ENCODE data around the gene IGLON5. TPM values are rescaled to one million over a fixed set of nuclear protein-coding genes. Genes with fewer than 3 reads are reported as not detected.

Gene IGLON5
- total RNA-seq, 4 donors from 2014 or later, result not detected

GRCh38 chr19:51305479-51305878 is 6.0 kb upstream of the IGLON5 start:
- Histone ChIP-seq H3K36me3 (no peaks in the 10 kb centered on the region), H3K9me3 (peaks cover 0 to 68% (median 0%) of the 10 kb centered on the region in 3 donors), H3K27me3 (peaks cover 79% of the 10 kb centered on the region), H3K27ac (no peak overlapping the region), H3K4me1 (no peaks in the 10 kb centered on the region), H3K4me3 (no peak overlapping the region)
- WGBS, 2 donors (ENCODE audit: low coverage in 1 of 2), result 53 to 60% methylated on average over 2 to 3 of the region's 3 CpGs
- TF ChIP-seq POLR2AphosphoS5 (IDR thresholded peaks at IDR 0.05) (no peak), CTCF (IDR thresholded peaks at IDR 0.05) (no peak), EP300 (IDR thresholded peaks at IDR 0.05) (no peak), POLR2A (IDR thresholded peaks at IDR 0.05) (no peak)
- ATAC-seq, result no peak

- Histone ChIP-seq H3K27me3 (peaks cover 95% of the 10 kb centered on the region), H3K4me1 (no peaks in the 10 kb centered on the region), H3K36me3 (no peaks in the 10 kb centered on the region), H3K9me3 (no peaks in the 10 kb centered on the region), H3K27ac (no peak overlapping the region), H3K4me3 (no peak overlapping the region)
- no peak for ATAC-seq
- TF ChIP-seq POLR2AphosphoS5 (IDR thresholded peaks at IDR 0.05) (no peak), EP300 (IDR thresholded peaks at IDR 0.05) (no peak), CTCF (IDR thresholded peaks at IDR 0.05) (no peak), POLR2A (IDR thresholded peaks at IDR 0.05) (no peak)
- 40 to 55% methylated on average over 1 to 2 of the region's 8 CpGs for WGBS, 2 donors (ENCODE audit: low coverage in 1 of 2)
These were observed 5.2 kb downstream of the IGLON5 start for GRCh38 chr19:51316688-51317087.

GRCh38 chr19:51317376-51317775 is 5.9 kb downstream of the IGLON5 start:
- Histone ChIP-seq H3K4me3 (no peak overlapping the region), H3K4me1 (no peaks in the 10 kb centered on the region), H3K9me3 (no peaks in the 10 kb centered on the region), H3K27ac (no peak overlapping the region), H3K36me3 (no peaks in the 10 kb centered on the region), H3K27me3 (peaks cover 95% of the 10 kb centered on the region)
- TF ChIP-seq EP300 (IDR thresholded peaks at IDR 0.05), result no peak
- TF ChIP-seq POLR2A (IDR thresholded peaks at IDR 0.05), result no peak
- TF ChIP-seq POLR2AphosphoS5 (IDR thresholded peaks at IDR 0.05), result no peak
- TF ChIP-seq CTCF (IDR thresholded peaks at IDR 0.05), result no peak
- ATAC-seq, result no peak
- 88% methylated on average over 3 of the region's 3 CpGs; no CpG with 5 or more reads in 1 of the 2 donors for WGBS, 2 donors (ENCODE audit: low coverage in 1 of 2)

GRCh38 chr19:51317968-51318367 is 6.5 kb downstream of the IGLON5 start:
- Histone ChIP-seq H3K9me3 (no peaks in the 10 kb centered on the region), H3K36me3 (no peaks in the 10 kb centered on the region), H3K27me3 (peaks cover 95% of the 10 kb centered on the region), H3K27ac (no peak overlapping the region), H3K4me3 (no peak overlapping the region), H3K4me1 (no peaks in the 10 kb centered on the region)
- WGBS, 2 donors (ENCODE audit: low coverage in 1 of 2), result 63% methylated on average over 1 of the region's 1 CpG; no CpG with 5 or more reads in 1 of the 2 donors
- no peak for ATAC-seq
- TF ChIP-seq EP300 (IDR thresholded peaks at IDR 0.05) (no peak), POLR2AphosphoS5 (IDR thresholded peaks at IDR 0.05) (no peak), POLR2A (IDR thresholded peaks at IDR 0.05) (no peak), CTCF (IDR thresholded peaks at IDR 0.05) (no peak)

GRCh38 chr19:51318687-51319648 is 7.5 kb downstream of the IGLON5 start:
- no peaks in the 10 kb centered on the region for H3K4me1 ChIP-seq
- no peaks in the 10 kb centered on the region for H3K36me3 ChIP-seq
- no peak for TF ChIP-seq EP300 (IDR thresholded peaks at IDR 0.05)
- no peak for TF ChIP-seq POLR2AphosphoS5 (IDR thresholded peaks at IDR 0.05)
- TF ChIP-seq POLR2A (IDR thresholded peaks at IDR 0.05), result no peak
- TF ChIP-seq CTCF (IDR thresholded peaks at IDR 0.05), result no peak
- H3K27ac ChIP-seq, result no peak overlapping the region
- 70 to 78% methylated on average over 7 to 8 of the region's 23 CpGs for WGBS, 2 donors (ENCODE audit: low coverage in 1 of 2)
- no peaks in the 10 kb centered on the region for H3K9me3 ChIP-seq
- no peak for ATAC-seq
- H3K27me3 ChIP-seq, result peaks cover 95% of the 10 kb centered on the region
- no peak overlapping the region for H3K4me3 ChIP-seq

All from gastroesophageal sphincter (tissue), 4 donors.